ENCODE results near the gene GGPS1.
"Not testable (repeated sequence)": the region's sequence is repeated elsewhere in the genome, so short reads cannot be mapped to it uniquely, and the experiment has no call there.

The GGPS1 gene

GRCh38 chr1:235328271-235329138 is at the start of gene GGPS1:
Gene GGPS1 (plus strand): TSS chr1:235328570. CDS start chr1:235335265, 6,695 bp downstream.
- Mint-ChIP-seq H3K4me3 (no peak within 1 kb of the TSS), H3K36me3 (ENCODE audit: low read depth) (peaks cover 21% of the 10 kb centered on the region), H3K27me3 (no peaks in the 10 kb centered on the region), H3K27ac (no peak within 1 kb of the TSS), H3K4me1 (ENCODE audit: low read depth) (peaks cover 30% of the 10 kb centered on the region), H3K9me3 (no peaks in the 10 kb centered on the region)
- intact Hi-C loops (cut with micrococcal nuclease), result loop anchor here (2.0 to 10.0 kb wide), 2 partner anchors 86 to 176 kb away; partner anchors contain the start of gene B3GALNT2

GRCh38 chr1:235278915-235279292 is 49.5 kb upstream of the GGPS1 start:
- no peak overlapping the region for H3K27ac Mint-ChIP-seq
- peaks cover 23% of the 10 kb centered on the region for H3K4me1 Mint-ChIP-seq (ENCODE audit: low read depth)
- H3K36me3 Mint-ChIP-seq (ENCODE audit: low read depth), result peaks cover 11% of the 10 kb centered on the region
- intact Hi-C loops (cut with micrococcal nuclease), result no loop called here
- no peaks in the 10 kb centered on the region for H3K9me3 Mint-ChIP-seq
- no peak overlapping the region for H3K4me3 Mint-ChIP-seq
- no peaks in the 10 kb centered on the region for H3K27me3 Mint-ChIP-seq

- Mint-ChIP-seq H3K4me1 (ENCODE audit: low read depth) (peaks cover 23% of the 10 kb centered on the region), H3K36me3 (ENCODE audit: low read depth) (peaks cover 11% of the 10 kb centered on the region), H3K27me3 (no peaks in the 10 kb centered on the region), H3K9me3 (no peaks in the 10 kb centered on the region), H3K4me3 (no peak overlapping the region), H3K27ac (no peak overlapping the region)
- intact Hi-C loops (cut with micrococcal nuclease), result no loop called here
Observed at GRCh38 chr1:235279694-235280093, 48.7 kb upstream of the GGPS1 start.

- Mint-ChIP-seq H3K4me3 (no peak overlapping the region), H3K4me1 (ENCODE audit: low read depth) (peaks cover 17% of the 10 kb centered on the region), H3K27me3 (no peaks in the 10 kb centered on the region), H3K36me3 (ENCODE audit: low read depth) (peaks cover 11% of the 10 kb centered on the region), H3K9me3 (no peaks in the 10 kb centered on the region), H3K27ac (no peak overlapping the region)
- intact Hi-C loops (cut with micrococcal nuclease), result no loop called here
Observed at GRCh38 chr1:235280467-235280866, 47.9 kb upstream of the GGPS1 start.

GRCh38 chr1:235283636-235284035 is 44.7 kb upstream of the GGPS1 start:
- peaks cover 16% of the 10 kb centered on the region for H3K4me1 Mint-ChIP-seq (ENCODE audit: low read depth)
- H3K9me3 Mint-ChIP-seq; H3K27me3 Mint-ChIP-seq; intact Hi-C loops (cut with micrococcal nuclease); H3K27ac Mint-ChIP-seq; H3K4me3 Mint-ChIP-seq: not testable (repeated sequence)
- peaks cover 11% of the 10 kb centered on the region for H3K36me3 Mint-ChIP-seq (ENCODE audit: low read depth)

- H3K27ac Mint-ChIP-seq, result no peak overlapping the region
- no peaks in the 10 kb centered on the region for H3K27me3 Mint-ChIP-seq
Observed at GRCh38 chr1:235284231-235284769, 44.1 kb upstream of the GGPS1 start.

GRCh38 chr1:235286667-235287066 is 41.7 kb upstream of the GGPS1 start:
- intact Hi-C loops (cut with micrococcal nuclease), result no loop called here
- Mint-ChIP-seq H3K9me3 (no peaks in the 10 kb centered on the region), H3K36me3 (ENCODE audit: low read depth) (peaks cover under 1% of the 10 kb centered on the region), H3K4me3 (no peak overlapping the region), H3K27me3 (no peaks in the 10 kb centered on the region), H3K27ac (no peak overlapping the region), H3K4me1 (ENCODE audit: low read depth) (peaks cover 9% of the 10 kb centered on the region)

More at GRCh38 chr1:235284231-235284769, 44.1 kb upstream of the GGPS1 start:
- intact Hi-C loops (cut with micrococcal nuclease), result no loop called here
- Mint-ChIP-seq H3K4me3 (no peak overlapping the region), H3K36me3 (ENCODE audit: low read depth) (peaks cover 11% of the 10 kb centered on the region), H3K9me3 (no peaks in the 10 kb centered on the region), H3K4me1 (ENCODE audit: low read depth) (peaks cover 16% of the 10 kb centered on the region)

- H3K27me3 Mint-ChIP-seq, result no peaks in the 10 kb centered on the region
- H3K4me1 Mint-ChIP-seq (ENCODE audit: low read depth), result peaks cover 12% of the 10 kb centered on the region
- H3K36me3 Mint-ChIP-seq (ENCODE audit: low read depth), result no peaks in the 10 kb centered on the region
- no peak overlapping the region for H3K4me3 Mint-ChIP-seq
- no peaks in the 10 kb centered on the region for H3K9me3 Mint-ChIP-seq
- intact Hi-C loops (cut with micrococcal nuclease), result no loop called here
- no peak overlapping the region for H3K27ac Mint-ChIP-seq
Observed at GRCh38 chr1:235287208-235287882, 41.0 kb upstream of the GGPS1 start.

GRCh38 chr1:235289859-235290739 is 38.3 kb upstream of the GGPS1 start:
- H3K4me1 Mint-ChIP-seq (ENCODE audit: low read depth), result peaks cover 17% of the 10 kb centered on the region
- H3K4me3 Mint-ChIP-seq, result no peak overlapping the region
- intact Hi-C loops (cut with micrococcal nuclease), result no loop called here
- no peaks in the 10 kb centered on the region for H3K9me3 Mint-ChIP-seq
- H3K36me3 Mint-ChIP-seq (ENCODE audit: low read depth), result no peaks in the 10 kb centered on the region
- H3K27ac Mint-ChIP-seq, result no peak overlapping the region
- H3K27me3 Mint-ChIP-seq, result no peaks in the 10 kb centered on the region

GRCh38 chr1:235290740-235291502 is 37.4 kb upstream of the GGPS1 start:
- H3K9me3 Mint-ChIP-seq, result no peaks in the 10 kb centered on the region
- no peaks in the 10 kb centered on the region for H3K27me3 Mint-ChIP-seq
- peaks cover 22% of the 10 kb centered on the region for H3K4me1 Mint-ChIP-seq (ENCODE audit: low read depth)
- no peaks in the 10 kb centered on the region for H3K36me3 Mint-ChIP-seq (ENCODE audit: low read depth)
- no peak overlapping the region for H3K4me3 Mint-ChIP-seq
- H3K27ac Mint-ChIP-seq, result no peak overlapping the region
- intact Hi-C loops (cut with micrococcal nuclease), result no loop called here

- Mint-ChIP-seq H3K9me3 (no peaks in the 10 kb centered on the region), H3K27ac (peak overlapping the region; percentile 50), H3K36me3 (ENCODE audit: low read depth) (no peaks in the 10 kb centered on the region), H3K27me3 (no peaks in the 10 kb centered on the region), H3K4me1 (ENCODE audit: low read depth) (peaks cover 21% of the 10 kb centered on the region), H3K4me3 (no peak overlapping the region)
- intact Hi-C loops (cut with micrococcal nuclease), result no loop called here
Observed at GRCh38 chr1:235291599-235292091, 36.7 kb upstream of the GGPS1 start.

GRCh38 chr1:235292790-235293189 is 35.6 kb upstream of the GGPS1 start:
- H3K27ac Mint-ChIP-seq, result no peak overlapping the region
- H3K9me3 Mint-ChIP-seq, result no peaks in the 10 kb centered on the region
- H3K36me3 Mint-ChIP-seq (ENCODE audit: low read depth), result no peaks in the 10 kb centered on the region
- intact Hi-C loops (cut with micrococcal nuclease), result no loop called here
- H3K27me3 Mint-ChIP-seq, result no peaks in the 10 kb centered on the region
- H3K4me1 Mint-ChIP-seq (ENCODE audit: low read depth), result peaks cover 22% of the 10 kb centered on the region
- no peak overlapping the region for H3K4me3 Mint-ChIP-seq

Measured in dendritic cell treated with granulocyte-macrophage colony-stimulating factor and Interleukin-4, amounts not matched to agents 40 ng/mL and 50 ng/mL, for 4 days (primary cell).